Smooth muscle cell (in vitro differentiated cells): ENCODE measurements around the gene FOXO3. TPM values are rescaled to one million over a fixed set of nuclear protein-coding genes. Genes with fewer than 3 reads are reported as not detected.

ENCODE experiments used
- DNase-seq: peaks from one replicate; lab custom pipeline; 2025; ENCODE audit not compliant: unreplicated experiment; lab: John Stamatoyannopoulos, UW
- H2AFZ ChIP-seq: fragments of 200-600 bp; sonication (generic); 2 replicates; pipeline ENCODE4 v1.6.0; 2016; ENCODE audit warnings: antibody characterized with exemption, low read depth, mild to moderate bottlenecking
- H3F3A ChIP-seq: fragments of 200-600 bp; sonication (generic); 2 replicates; pipeline ENCODE4 v1.6.0; 2017; ENCODE audit warnings: antibody characterized with exemption, low read depth
- H3K27ac ChIP-seq: fragments of 200-600 bp; sonication (generic); 2 replicates; pipeline ENCODE4 v1.5.1; 2016; ENCODE audit warnings: low read depth, mild to moderate bottlenecking
- H3K27me3 ChIP-seq: fragments of 200-600 bp; sonication (generic); 2 replicates; pipeline ENCODE4 v1.6.1; 2016; ENCODE audit warnings: low read depth, mild to moderate bottlenecking
- H3K36me3 ChIP-seq: fragments of 200-600 bp; sonication (generic); 2 replicates; pipeline ENCODE4 v1.5.1; 2016; ENCODE audit warnings: low read depth
- H3K4me1 ChIP-seq: fragments of 200-600 bp; sonication (generic); 2 replicates; pipeline ENCODE4 v1.5.1; 2016; ENCODE audit warnings: low read depth
- H3K4me2 ChIP-seq: fragments of 200-600 bp; sonication (generic); 2 replicates; pipeline ENCODE4 v1.6.0; 2016; ENCODE audit warnings: mild to moderate bottlenecking
- H3K4me3 ChIP-seq: fragments of 200-600 bp; sonication (generic); 2 replicates; pipeline ENCODE4 v1.5.1; 2016; ENCODE audit warnings: mild to moderate bottlenecking
- H3K79me2 ChIP-seq: fragments of 200-600 bp; sonication (generic); 2 replicates; pipeline ENCODE4 v1.6.0; 2016; ENCODE audit warnings: low read depth, mild to moderate bottlenecking
- H3K9ac ChIP-seq: fragments of 200-600 bp; sonication (generic); 2 replicates; pipeline ENCODE4 v1.6.0; 2016; ENCODE audit warnings: low read depth
- H3K9me3 ChIP-seq: fragments of 200-600 bp; sonication (generic); replicated peaks from 2 replicates; pipeline ENCODE4 v1.5.1; 2016; ENCODE audit warnings: low read depth
- H4K20me1 ChIP-seq: fragments of 200-600 bp; sonication (generic); 2 replicates; pipeline ENCODE4 v1.6.0; 2016; ENCODE audit warnings: low read depth
- WGBS: methylation state at CpG from one replicate; pipeline ENCODE4 v1.1.7; 2016; ENCODE audit warnings: low lambda C conversion rate; 5-methylcytosine and 5-hydroxymethylcytosine counted together
- polyA plus RNA-seq: library from polyadenylated mRNA; unstranded; fragments of >200 nt; fragmentation: Nextera tagmentation; extraction: Ambion mirVana; gene quantifications from 2 replicates; pipeline ENCODE4 v1.2.1, GENCODE V29; 2016
- total RNA-seq: library from RNA; depleted of rRNA; stranded (reverse); fragments of >200 nt; gene quantifications from 2 replicates; pipeline ENCODE4 v1.2.3, GENCODE V29; 2014
- TF ChIP-seq, protein P1 (sequence below): fragments of 200-600 bp; sonication (generic); IDR thresholded peaks from 2 replicates; pipeline ENCODE4 v1.5.1; 2017; ENCODE audit warnings: borderline replicate concordance, mild to moderate bottlenecking, antibody characterized with exemption; ENCODE audit not compliant: insufficient read depth, poor library complexity, severe bottlenecking

Gene FOXO3
- total and polyA plus RNA-seq, 2 experiments from 2014 or later: 35.9 to 40.3 TPM

DNA sequence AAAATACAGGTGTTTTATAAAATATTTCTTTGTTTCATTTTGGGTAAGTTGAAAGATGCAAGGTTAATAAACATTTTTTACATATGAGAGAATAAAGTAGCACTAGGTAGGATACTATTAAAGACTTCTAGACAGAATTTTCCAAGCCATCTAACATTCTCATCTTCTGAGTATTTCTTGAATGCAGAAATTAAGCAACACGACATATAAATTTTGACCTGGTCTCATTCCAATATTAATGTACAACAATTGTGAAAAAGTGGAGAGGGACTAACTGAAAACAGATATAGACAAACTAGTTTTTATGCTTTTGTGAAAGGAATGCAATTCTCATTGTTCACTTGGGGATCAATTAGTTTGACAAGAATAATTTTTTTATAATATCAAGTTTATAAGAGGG is 11.5 kb upstream of the FOXO3 start:
- Histone ChIP-seq H3K36me3 (no peaks in the 10 kb centered on the region), H4K20me1 (no peaks in the 10 kb centered on the region), H3K9me3 (no peaks in the 10 kb centered on the region), H3F3A (no peaks in the 10 kb centered on the region), H3K4me1 (no peaks in the 10 kb centered on the region), H3K27ac (no peak overlapping the region), H3K79me2 (no peaks in the 10 kb centered on the region), H3K4me2 (no peak overlapping the region), H2AFZ (no peak overlapping the region), H3K4me3 (no peak overlapping the region), H3K9ac (no peak overlapping the region), H3K27me3 (no peaks in the 10 kb centered on the region)
- WGBS: 96% methylated on average over 1 of the region's 1 CpG
- no peak for DNase-seq
- TF ChIP-seq, protein P1, sequence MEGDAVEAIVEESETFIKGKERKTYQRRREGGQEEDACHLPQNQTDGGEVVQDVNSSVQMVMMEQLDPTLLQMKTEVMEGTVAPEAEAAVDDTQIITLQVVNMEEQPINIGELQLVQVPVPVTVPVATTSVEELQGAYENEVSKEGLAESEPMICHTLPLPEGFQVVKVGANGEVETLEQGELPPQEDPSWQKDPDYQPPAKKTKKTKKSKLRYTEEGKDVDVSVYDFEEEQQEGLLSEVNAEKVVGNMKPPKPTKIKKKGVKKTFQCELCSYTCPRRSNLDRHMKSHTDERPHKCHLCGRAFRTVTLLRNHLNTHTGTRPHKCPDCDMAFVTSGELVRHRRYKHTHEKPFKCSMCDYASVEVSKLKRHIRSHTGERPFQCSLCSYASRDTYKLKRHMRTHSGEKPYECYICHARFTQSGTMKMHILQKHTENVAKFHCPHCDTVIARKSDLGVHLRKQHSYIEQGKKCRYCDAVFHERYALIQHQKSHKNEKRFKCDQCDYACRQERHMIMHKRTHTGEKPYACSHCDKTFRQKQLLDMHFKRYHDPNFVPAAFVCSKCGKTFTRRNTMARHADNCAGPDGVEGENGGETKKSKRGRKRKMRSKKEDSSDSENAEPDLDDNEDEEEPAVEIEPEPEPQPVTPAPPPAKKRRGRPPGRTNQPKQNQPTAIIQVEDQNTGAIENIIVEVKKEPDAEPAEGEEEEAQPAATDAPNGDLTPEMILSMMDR: no peak

DNA sequence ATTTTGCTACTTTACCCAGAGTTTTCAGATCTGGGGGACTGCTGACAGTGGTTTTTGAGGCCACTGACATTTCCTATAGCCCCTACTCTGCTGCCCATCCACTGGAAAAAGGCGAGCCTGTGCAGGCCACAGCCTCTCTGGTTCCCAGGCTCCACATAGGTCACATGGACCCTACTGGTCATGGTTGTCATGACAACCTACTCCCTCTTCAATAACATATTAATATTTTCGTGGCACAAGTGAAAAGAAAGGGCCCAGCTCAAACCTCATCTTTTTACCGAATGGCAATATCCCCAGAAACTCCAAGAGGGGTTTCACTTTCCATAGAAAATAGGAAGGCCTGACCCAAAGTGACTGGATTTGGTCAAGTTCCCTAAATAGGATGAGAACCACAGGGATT is 11.0 kb upstream of the FOXO3 start:
- no peak overlapping the region for H3K27ac ChIP-seq
- H3K9me3 ChIP-seq: no peaks in the 10 kb centered on the region
- H3K27me3 ChIP-seq: no peaks in the 10 kb centered on the region
- H2AFZ ChIP-seq: no peak overlapping the region
- no peaks in the 10 kb centered on the region for H3F3A ChIP-seq
- H3K4me2 ChIP-seq: no peak overlapping the region
- H3K9ac ChIP-seq: no peak overlapping the region
- TF ChIP-seq, protein P1: no peak
- H3K4me1 ChIP-seq: no peaks in the 10 kb centered on the region
- 97% methylated on average over 3 of the region's 3 CpGs for WGBS
- H3K4me3 ChIP-seq: no peak overlapping the region
- H3K79me2 ChIP-seq: no peaks in the 10 kb centered on the region
- DNase-seq: no peak
- no peaks in the 10 kb centered on the region for H3K36me3 ChIP-seq
- no peaks in the 10 kb centered on the region for H4K20me1 ChIP-seq

DNA sequence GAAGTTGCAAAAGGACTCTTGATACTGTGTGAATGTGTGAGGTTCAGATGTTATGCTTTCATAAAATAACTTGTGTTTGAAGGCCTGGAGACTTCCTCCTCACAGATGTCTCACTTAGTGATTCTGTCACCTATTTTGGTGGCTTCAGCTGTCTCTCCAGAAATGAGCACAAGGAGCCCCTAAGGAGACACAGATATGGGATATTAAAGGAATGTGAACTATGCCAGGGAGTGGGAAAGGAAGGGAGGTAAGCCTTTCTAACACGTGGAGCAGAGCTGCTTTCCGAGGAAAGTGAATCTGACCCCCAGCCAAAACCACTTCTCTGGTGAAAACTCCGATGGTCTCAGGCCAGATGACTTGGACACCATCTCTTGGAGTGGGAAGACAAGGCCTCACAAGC is 10.5 kb upstream of the FOXO3 start:
- TF ChIP-seq, protein P1: no peak

DNA sequence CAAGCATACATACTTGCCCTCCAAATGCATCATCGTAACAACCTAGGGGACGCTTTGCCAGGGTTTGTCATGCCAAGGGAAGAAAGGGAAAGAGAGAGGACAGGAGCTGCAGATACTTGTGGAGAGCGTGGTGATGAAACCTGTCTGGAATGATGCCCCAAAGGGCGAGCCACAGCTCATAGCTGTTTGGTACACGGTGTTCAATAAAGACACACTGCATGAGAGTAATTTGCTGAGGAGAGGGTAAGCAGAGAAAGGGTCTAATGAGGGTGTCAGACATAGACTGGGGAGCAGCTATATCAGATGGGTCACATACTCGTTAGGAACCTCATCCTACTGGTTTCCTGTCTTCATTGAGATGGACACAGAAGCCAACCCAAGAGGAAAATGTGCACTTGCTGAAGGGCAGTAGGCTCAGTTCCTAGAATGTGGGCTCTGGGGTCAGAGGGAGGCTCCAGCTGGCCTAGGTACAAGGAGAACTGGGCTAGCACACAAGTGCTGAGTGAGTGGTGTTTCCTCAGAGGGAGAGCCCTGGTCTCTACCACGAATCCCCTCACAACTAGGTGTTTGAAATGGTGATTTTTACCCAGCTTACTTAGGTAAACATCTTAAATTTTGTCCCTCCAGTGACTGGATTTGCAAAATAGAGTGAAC is 5.2 kb upstream of the FOXO3 start:
- Histone ChIP-seq H3K4me3 (no peak overlapping the region), H3K79me2 (no peaks in the 10 kb centered on the region), H3K4me1 (peaks cover 5% of the 10 kb centered on the region), H3K27me3 (no peaks in the 10 kb centered on the region), H3K27ac (no peak overlapping the region), H4K20me1 (no peaks in the 10 kb centered on the region), H2AFZ (no peak overlapping the region), H3F3A (peaks cover 6% of the 10 kb centered on the region), H3K36me3 (no peaks in the 10 kb centered on the region), H3K9me3 (no peaks in the 10 kb centered on the region), H3K4me2 (no peak overlapping the region), H3K9ac (no peak overlapping the region)
- WGBS: 83% methylated on average over 7 of the region's 7 CpGs
- no peak for DNase-seq
- TF ChIP-seq, protein P1: no peak

More for the DNA sequence above, 10.5 kb upstream of the FOXO3 start:
- no peak overlapping the region for H3K27ac ChIP-seq
- H3K9me3 ChIP-seq: no peaks in the 10 kb centered on the region
- H3K36me3 ChIP-seq: no peaks in the 10 kb centered on the region
- WGBS: 65% methylated on average over 3 of the region's 3 CpGs
- H4K20me1 ChIP-seq: no peaks in the 10 kb centered on the region
- H3K4me3 ChIP-seq: no peak overlapping the region
- H3K9ac ChIP-seq: no peak overlapping the region
- no peaks in the 10 kb centered on the region for H3F3A ChIP-seq
- no peak overlapping the region for H3K4me2 ChIP-seq
- no peaks in the 10 kb centered on the region for H3K4me1 ChIP-seq
- H3K27me3 ChIP-seq: no peaks in the 10 kb centered on the region
- no peak overlapping the region for H2AFZ ChIP-seq
- no peak for DNase-seq
- no peaks in the 10 kb centered on the region for H3K79me2 ChIP-seq
